ENCODE results near the gene ELAVL3. TPM values are rescaled to one million over a fixed set of nuclear protein-coding genes. Genes with fewer than 3 reads are reported as not detected.

Gene ELAVL3
- total and polyA plus RNA-seq, 2 of the 8 experiments (the other 6 are each of a cell fraction or from before 2014, with no cell fraction given), result 0.80 to 1.0 TPM

DNA sequence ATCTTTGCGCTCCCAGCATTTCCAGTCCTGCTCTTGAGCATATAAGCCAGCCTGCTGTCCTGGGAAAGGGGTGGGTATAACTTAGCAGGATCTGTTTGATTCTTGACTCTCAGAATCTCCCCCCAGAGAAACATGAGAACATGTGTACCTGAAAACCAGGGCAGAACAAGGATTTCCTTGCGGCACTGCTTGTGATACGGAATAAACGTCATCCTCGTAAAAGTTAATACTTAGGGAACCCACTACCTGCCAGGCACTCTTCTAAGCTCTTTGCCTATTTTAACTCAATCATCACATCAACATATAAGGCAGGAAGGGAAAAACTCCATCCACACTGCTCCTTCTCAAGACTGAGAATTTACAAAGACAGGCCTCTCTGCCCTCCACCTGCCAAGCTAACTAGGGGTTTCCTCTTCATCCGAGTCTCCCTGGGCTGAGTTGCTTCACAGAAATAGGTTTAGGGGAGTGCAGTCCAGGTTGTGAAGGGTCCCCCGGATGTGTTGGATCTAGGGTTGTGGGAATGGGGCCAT lies 23.7 kb upstream of the ELAVL3 start:
- Histone ChIP-seq H3K56ac (replicated peaks; ENCODE audit: insufficient read length, low read depth, low read length) (no peak overlapping the region), H3K4me2 (ENCODE audit: insufficient read depth in 1 of 2, low read depth in 2 of 2, low read length in 2 of 2) (peak overlapping the region; percentile 71 to 85), H3K27ac (ENCODE audit: low read depth, low read length) (no peak overlapping the region), H3K4me1 (replicated peaks in 1 of 4; ENCODE audit: control insufficient read depth in 3 of 4, insufficient read depth in 4 of 4, low read length in 3 of 4) (peaks cover 3 to 4% (median 4%) of the 10 kb centered on the region in 4 experiments; a peak in 6 of 7 replicates), H2BK15ac (ENCODE audit: low read length) (no peak overlapping the region), H3K36me3 (ENCODE audit: control insufficient read depth in 2 of 4, insufficient read depth in 4 of 4, low read length in 3 of 4) (no peaks in the 10 kb centered on the region), H3K79me2 (ENCODE audit: control insufficient read depth in 1 of 2, insufficient read depth in 2 of 2, low read length in 2 of 2) (no peaks in the 10 kb centered on the region; a peak in 1 of 4 replicates), H2AFZ (ENCODE audit: low read length) (no peak overlapping the region; the same call in 1 of the 2 replicates), H4K20me1 (replicated peaks in 1 of 2; ENCODE audit: control insufficient read depth in 1 of 2, insufficient read depth in 2 of 2, low read length in 2 of 2) (no peaks in the 10 kb centered on the region), H2BK20ac (ENCODE audit: low read length) (no peak overlapping the region), H2BK5ac (ENCODE audit: low read depth, low read length) (no peak overlapping the region), H3K9me3 (ENCODE audit: insufficient read depth in 2 of 2, low read depth in 1 of 2, low read length in 1 of 2) (no peaks in the 10 kb centered on the region), H2BK120ac (replicated peaks; ENCODE audit: low read depth, low read length) (no peak overlapping the region), H3K79me1 (ENCODE audit: low read depth, low read length) (peaks cover 4% of the 10 kb centered on the region), H3K27me3 (replicated peaks in 1 of 4; ENCODE audit: control insufficient read depth in 3 of 4, extremely low read depth in 1 of 4, insufficient read depth in 3 of 4, low read length in 3 of 4) (no peaks in the 10 kb centered on the region), H3K14ac (ENCODE audit: insufficient read length) (no peak overlapping the region), H3K4ac (replicated peaks; ENCODE audit: insufficient read length, low read depth, low read length) (no peak overlapping the region), H3K4me3 (ENCODE audit: extremely low read depth in 1 of 4, insufficient read depth in 2 of 4, low read depth in 3 of 4, low read length in 4 of 4) (peak overlapping the region; percentile 56 to 82 (median 64); a peak in 7 of 8 replicates), H2BK12ac (ENCODE audit: low read depth, low read length) (no peak overlapping the region), H4K5ac (ENCODE audit: insufficient read length, low read depth, low read length) (peak overlapping the region; percentile 20), H4K8ac (ENCODE audit: extremely low read depth, insufficient read depth, low read length) (no peak overlapping the region), H4K91ac (replicated peaks; ENCODE audit: insufficient read length, low read length) (no peak overlapping the region), H3K18ac (ENCODE audit: extremely low read depth, low read length) (no peak overlapping the region), H3K23me2 (ENCODE audit: low read depth, low read length) (0 out of 2 replicates have a peak, but pooled peaks cover 2% of the 10 kb centered on the region), H2AK5ac (ENCODE audit: low read depth, low read length) (no peak overlapping the region), H3K23ac (ENCODE audit: insufficient read length) (no peak overlapping the region), H3K9ac (replicated peaks in 1 of 4; ENCODE audit: extremely low read depth in 1 of 4, low read depth in 3 of 4, low read length in 3 of 4) (peak overlapping the region in 3 of 4 experiments; percentile 33 to 77 (median 42); a peak in 4 of 7 replicates)
- WGBS, 2 experiments (ENCODE audit: extremely low coverage in 1 of 2, insufficient coverage in 1 of 2, insufficient read length in 1 of 2, insufficient replicate concordance in 2 of 2, low coverage in 1 of 2, low lambda C conversion rate in 2 of 2, missing lambda C conversion rate in 1 of 2), result 76% methylated on average over 7 of the region's 7 CpGs; no CpG with 5 or more reads in 1 of the 2 experiments
- POLR2A ChIA-PET (ENCODE audit: partially characterized antibody), result interaction anchor here (0.7 to 2.8 kb wide), 5 partner anchors 13 to 124 kb away, joined by 3 to 7 read pairs (median 3); partner anchors contain the start of genes CNN1 and ELAVL3
- DNase-seq (ENCODE audit: low read depth in 1 of 2, low spot score in 2 of 2) (no peak), FAIRE-seq (no peak)
- CTCF ChIA-PET (ENCODE audit: partially characterized antibody), result interaction anchor here (1.0 kb wide), 1 partner anchor 39 kb away, joined by 3 read pairs; no protein-coding TSS in a partner anchor
- no peak for TF ChIP-seq SIX5 (IDR thresholded peaks at IDR 0.05; ENCODE audit: low read depth, low read length)
- TF ChIP-seq POLR2AphosphoS5 (IDR thresholded peaks at IDR 0.05; ENCODE audit: low read depth, low read length), result no peak
- no peak for TF ChIP-seq FOSL1 (IDR thresholded peaks at IDR 0.05; ENCODE audit: insufficient read depth, low read depth, low read length)
- TF ChIP-seq GABPA (IDR thresholded peaks at IDR 0.05; ENCODE audit: borderline replicate concordance, insufficient read depth, low read length), result no peak
- no peak for TF ChIP-seq KDM4A (IDR thresholded peaks at IDR 0.05; ENCODE audit: low read depth, low read length, severe bottlenecking)
- TF ChIP-seq, protein P1, sequence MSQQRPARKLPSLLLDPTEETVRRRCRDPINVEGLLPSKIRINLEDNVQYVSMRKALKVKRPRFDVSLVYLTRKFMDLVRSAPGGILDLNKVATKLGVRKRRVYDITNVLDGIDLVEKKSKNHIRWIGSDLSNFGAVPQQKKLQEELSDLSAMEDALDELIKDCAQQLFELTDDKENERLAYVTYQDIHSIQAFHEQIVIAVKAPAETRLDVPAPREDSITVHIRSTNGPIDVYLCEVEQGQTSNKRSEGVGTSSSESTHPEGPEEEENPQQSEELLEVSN (IDR thresholded peaks at IDR 0.05), result no peak
- no peak for TF ChIP-seq HDAC6 (IDR thresholded peaks at IDR 0.05; ENCODE audit: low read depth, low read length)
- TF ChIP-seq RNF2 (IDR thresholded peaks at IDR 0.05; ENCODE audit: borderline replicate concordance, low read depth, low read length, missing control alignments, poor library complexity, severe bottlenecking), result no peak
- TF ChIP-seq BCL11A (IDR thresholded peaks at IDR 0.05; ENCODE audit: low read depth in 2 of 2, low read length in 2 of 2), result no peak
